Raji (cell line): Measurements from ENCODE around the gene LGSN.

ENCODE experiments used
- POLR2A ChIP-seq: IDR thresholded peaks from 2 replicates; pipeline ENCODE4 v1.6.1; 2011; ENCODE audit warnings: low read depth, low read length, control low read depth; ENCODE audit not compliant: insufficient read depth

LGSN gene

GRCh38 chr6:63263444-63263843 lies 56.3 kb downstream of the LGSN start:
- TF ChIP-seq POLR2A, result no peak

- no peak for TF ChIP-seq POLR2A
Observed at GRCh38 chr6:63261820-63262219, 58.0 kb downstream of the LGSN start.

GRCh38 chr6:63259153-63259552 lies 60.6 kb downstream of the LGSN start:
- no peak for TF ChIP-seq POLR2A

GRCh38 chr6:63249875-63250482 lies 69.8 kb downstream of the LGSN start:
- no peak for TF ChIP-seq POLR2A

GRCh38 chr6:63246581-63246980 lies 73.2 kb downstream of the LGSN start:
- no peak for TF ChIP-seq POLR2A

GRCh38 chr6:63245909-63246308 lies 73.9 kb downstream of the LGSN start:
- TF ChIP-seq POLR2A, result no peak

GRCh38 chr6:63245420-63245819 lies 74.4 kb downstream of the LGSN start:
- TF ChIP-seq POLR2A, result no peak

- no peak for TF ChIP-seq POLR2A
Observed at GRCh38 chr6:63236398-63236817, 83.4 kb downstream of the LGSN start.
